HG02759 (cell line): Measurements from ENCODE around the gene PSMB10.

Experiments
- ATAC-seq: cut with Tn5 transposase; IDR thresholded peaks from one replicate; pipeline ENCODE4 v1.9.1; 2021; ENCODE audit warnings: mild to moderate bottlenecking, moderate library complexity; ENCODE audit not compliant: unreplicated experiment

PSMB10 gene

GRCh38 chr16:67964477-67965131 lies 28.0 kb upstream of the PSMB10 start:
- ATAC-seq, result no peak

- ATAC-seq, result no peak
Measured at GRCh38 chr16:67963662-67964321, 27.1 kb upstream of the PSMB10 start.

GRCh38 chr16:67963292-67963661 lies 26.6 kb upstream of the PSMB10 start:
- ATAC-seq, result no peak

GRCh38 chr16:67962135-67962534 lies 25.5 kb upstream of the PSMB10 start:
- no peak for ATAC-seq

- ATAC-seq, result no peak
Measured at GRCh38 chr16:67961551-67961957, 24.9 kb upstream of the PSMB10 start.

- no peak for ATAC-seq
Measured at GRCh38 chr16:67959536-67960329, 23.1 kb upstream of the PSMB10 start.

- ATAC-seq, result no peak
Measured at GRCh38 chr16:67957622-67958021, 21.0 kb upstream of the PSMB10 start.

- ATAC-seq, result no peak
Measured at GRCh38 chr16:67954421-67955196, 18.0 kb upstream of the PSMB10 start.

GRCh38 chr16:67953641-67954375 lies 17.2 kb upstream of the PSMB10 start:
- ATAC-seq, result no peak

- no peak for ATAC-seq
Measured at GRCh38 chr16:67951485-67951884, 14.8 kb upstream of the PSMB10 start.

- no peak for ATAC-seq
Measured at GRCh38 chr16:67950335-67950843, 13.7 kb upstream of the PSMB10 start.

GRCh38 chr16:67949645-67950044 lies 13.0 kb upstream of the PSMB10 start:
- ATAC-seq, result no peak

GRCh38 chr16:67948015-67948414 lies 11.4 kb upstream of the PSMB10 start:
- no peak for ATAC-seq

- no peak for ATAC-seq
Measured at GRCh38 chr16:67946966-67947558, 10.4 kb upstream of the PSMB10 start.

GRCh38 chr16:67946128-67946569 lies 9.5 kb upstream of the PSMB10 start:
- no peak for ATAC-seq

GRCh38 chr16:67945392-67945933 lies 8.8 kb upstream of the PSMB10 start:
- ATAC-seq, result no peak

- ATAC-seq, result no peak
Measured at GRCh38 chr16:67944690-67945391, 8.2 kb upstream of the PSMB10 start.

- ATAC-seq, result no peak
Measured at GRCh38 chr16:67943619-67944504, 7.2 kb upstream of the PSMB10 start, which contains the start of gene LCAT. Gene LCAT, minus strand, starts transcription at chr16:67944120. Its CDS starts 19 bp downstream, at chr16:67944101.
